Astrocyte of the cerebellum (primary cell): ENCODE results near the gene MT1M.

Experiments used
- DNase-seq: peaks from one replicate; pipeline ENCODE4 v3.0.0-alpha.2; 2011; ENCODE audit warnings: low read depth
- H3K4me3 ChIP-seq: 2 replicates; pipeline ENCODE4 v1.5.1; 2011; ENCODE audit warnings: mild to moderate bottlenecking, low read depth, low read length, moderate library complexity
- in situ Hi-C: cut with HindIII; loops from 2 replicates; pipeline ENCODE4 v1.10.0; 2017; ENCODE audit warnings: low sequenced_read_pairs
- TF ChIP-seq, protein P1 (sequence below): IDR thresholded peaks from 2 replicates; pipeline ENCODE4 v1.5.1; 2012; ENCODE audit warnings: low read length, low read depth, moderate library complexity, mild to moderate bottlenecking; ENCODE audit errors: missing control alignments

The MT1M gene

DNA sequence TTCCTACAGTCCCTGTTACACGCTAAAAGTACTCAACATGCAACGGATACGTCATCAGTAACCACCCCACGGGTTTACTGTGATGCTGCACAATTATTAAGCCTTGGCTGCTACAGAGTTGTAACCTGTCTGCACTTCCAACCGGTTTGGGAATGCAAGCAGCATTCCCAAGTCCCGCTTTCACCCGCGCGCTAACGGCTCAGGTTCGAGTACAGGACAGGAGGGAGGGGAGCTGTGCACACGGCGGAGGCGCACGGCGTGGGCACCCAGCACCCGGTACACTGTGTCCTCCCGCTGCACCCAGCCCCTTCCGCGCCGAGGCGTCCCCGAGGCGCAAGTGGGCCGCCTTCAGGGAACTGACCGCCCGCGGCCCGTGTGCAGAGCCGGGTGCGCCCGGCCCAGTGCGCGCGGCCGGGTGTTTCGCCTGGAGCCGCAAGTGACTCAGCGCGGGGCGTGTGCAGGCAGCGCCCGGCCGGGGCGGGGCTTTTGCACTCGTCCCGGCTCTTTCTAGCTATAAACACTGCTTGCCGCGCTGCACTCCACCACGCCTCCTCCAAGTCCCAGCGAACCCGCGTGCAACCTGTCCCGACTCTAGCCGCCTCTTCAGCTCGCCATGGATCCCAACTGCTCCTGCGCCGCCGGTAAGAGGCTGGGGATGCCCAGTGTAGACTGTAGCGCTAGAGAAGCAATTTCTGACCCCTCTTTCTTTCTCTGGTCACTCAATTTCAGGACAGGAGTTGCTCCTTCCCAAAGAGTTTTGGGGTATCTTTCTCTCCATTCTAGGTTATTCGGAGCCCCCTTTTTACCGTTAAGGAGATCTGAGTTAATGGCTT, 24.2 kb upstream of the MT1M start, which contains the start of gene MT2A:
Gene MT2A, plus strand, starts transcription at position 542 of the 833 bp plus-strand sequence. Its CDS starts 72 bp downstream, at position 614.
- in situ Hi-C loops: no loop called here
- DNase-seq: peak; percentile 91
- peak within 1 kb of the TSS; percentile 88 for H3K4me3 ChIP-seq
- TF ChIP-seq, protein P1, sequence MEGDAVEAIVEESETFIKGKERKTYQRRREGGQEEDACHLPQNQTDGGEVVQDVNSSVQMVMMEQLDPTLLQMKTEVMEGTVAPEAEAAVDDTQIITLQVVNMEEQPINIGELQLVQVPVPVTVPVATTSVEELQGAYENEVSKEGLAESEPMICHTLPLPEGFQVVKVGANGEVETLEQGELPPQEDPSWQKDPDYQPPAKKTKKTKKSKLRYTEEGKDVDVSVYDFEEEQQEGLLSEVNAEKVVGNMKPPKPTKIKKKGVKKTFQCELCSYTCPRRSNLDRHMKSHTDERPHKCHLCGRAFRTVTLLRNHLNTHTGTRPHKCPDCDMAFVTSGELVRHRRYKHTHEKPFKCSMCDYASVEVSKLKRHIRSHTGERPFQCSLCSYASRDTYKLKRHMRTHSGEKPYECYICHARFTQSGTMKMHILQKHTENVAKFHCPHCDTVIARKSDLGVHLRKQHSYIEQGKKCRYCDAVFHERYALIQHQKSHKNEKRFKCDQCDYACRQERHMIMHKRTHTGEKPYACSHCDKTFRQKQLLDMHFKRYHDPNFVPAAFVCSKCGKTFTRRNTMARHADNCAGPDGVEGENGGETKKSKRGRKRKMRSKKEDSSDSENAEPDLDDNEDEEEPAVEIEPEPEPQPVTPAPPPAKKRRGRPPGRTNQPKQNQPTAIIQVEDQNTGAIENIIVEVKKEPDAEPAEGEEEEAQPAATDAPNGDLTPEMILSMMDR: no peak

DNA sequence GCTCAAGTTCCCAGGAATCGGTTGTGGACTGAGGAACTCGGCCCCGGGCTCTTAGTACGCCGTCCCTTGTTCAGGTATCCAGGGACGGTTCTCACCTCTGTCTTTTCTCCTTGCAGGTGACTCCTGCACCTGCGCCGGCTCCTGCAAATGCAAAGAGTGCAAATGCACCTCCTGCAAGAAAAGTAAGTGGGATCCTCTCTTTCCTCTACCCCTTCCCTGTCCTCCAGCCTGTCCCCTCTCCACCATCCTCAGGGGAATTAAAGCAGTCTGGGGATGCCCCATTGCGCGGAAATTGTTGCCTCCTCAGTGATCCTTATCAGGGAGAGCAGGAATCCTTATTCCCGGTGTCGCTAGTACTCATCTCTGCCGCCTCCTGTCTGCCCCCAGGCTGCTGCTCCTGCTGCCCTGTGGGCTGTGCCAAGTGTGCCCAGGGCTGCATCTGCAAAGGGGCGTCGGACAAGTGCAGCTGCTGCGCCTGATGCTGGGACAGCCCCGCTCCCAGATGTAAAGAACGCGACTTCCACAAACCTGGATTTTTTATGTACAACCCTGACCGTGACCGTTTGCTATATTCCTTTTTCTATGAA, 23.5 kb upstream of the MT1M start:
- H3K4me3 ChIP-seq: peak overlapping the region; percentile 88
- no peak for DNase-seq
- in situ Hi-C loops: no loop called here
- TF ChIP-seq, protein P1: no peak

DNA sequence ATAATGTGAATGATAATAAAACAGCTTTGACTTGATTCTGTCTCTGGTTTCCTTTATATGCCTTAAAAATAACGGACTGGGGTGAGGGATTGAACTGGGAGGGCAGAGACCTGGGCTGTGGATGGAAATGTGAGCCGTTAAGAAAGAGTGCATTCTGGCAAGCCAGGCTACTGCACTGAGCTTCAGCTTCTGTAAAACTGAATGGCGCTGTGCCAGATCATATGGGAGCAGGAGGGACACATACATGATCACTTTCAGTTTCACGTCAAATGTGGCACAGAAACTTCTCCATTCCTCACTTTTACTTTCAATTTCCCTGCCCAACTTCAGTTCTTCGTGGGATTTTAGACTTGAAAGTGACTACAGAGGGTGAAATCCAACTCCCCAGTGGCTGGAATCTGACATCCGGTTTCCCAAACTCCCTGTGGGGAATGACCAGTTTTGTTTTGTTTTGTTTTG, 23.0 kb upstream of the MT1M start:
- TF ChIP-seq, protein P1: no peak
- in situ Hi-C loops: no loop called here
- H3K4me3 ChIP-seq: peak overlapping the region; percentile 88
- DNase-seq: peak; percentile 87

DNA sequence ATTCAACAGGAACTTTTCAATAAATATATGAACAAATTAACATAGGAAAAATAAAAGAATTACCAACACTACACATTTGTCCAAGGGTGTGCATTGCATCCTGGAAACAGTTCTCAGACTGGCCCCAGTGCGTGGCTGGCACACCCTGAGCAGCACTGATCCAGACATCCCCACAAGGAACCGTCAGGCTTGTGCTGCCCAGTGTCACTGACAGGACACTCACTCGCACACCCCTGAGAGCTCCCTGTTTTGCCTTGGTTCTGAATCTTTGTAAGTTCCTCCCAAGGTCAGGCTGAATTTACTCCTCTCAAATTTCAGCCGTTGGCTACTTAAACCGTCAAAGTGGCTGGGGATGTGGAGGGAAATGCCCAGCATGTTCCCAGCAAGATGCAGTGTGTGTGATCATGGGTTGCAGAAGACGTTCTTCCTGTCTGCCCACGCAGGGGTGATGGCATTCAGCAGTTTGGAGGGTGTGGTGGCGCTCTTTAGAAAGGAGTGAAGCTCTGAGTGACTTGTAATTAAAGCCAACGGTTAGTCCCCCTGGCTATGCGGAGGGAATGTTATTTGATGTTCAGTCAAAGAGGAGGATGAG, 22.3 kb upstream of the MT1M start:
- peak; percentile 60 for DNase-seq
- peak overlapping the region; percentile 88 for H3K4me3 ChIP-seq
- in situ Hi-C loops: no loop called here
- TF ChIP-seq, protein P1: no peak

DNA sequence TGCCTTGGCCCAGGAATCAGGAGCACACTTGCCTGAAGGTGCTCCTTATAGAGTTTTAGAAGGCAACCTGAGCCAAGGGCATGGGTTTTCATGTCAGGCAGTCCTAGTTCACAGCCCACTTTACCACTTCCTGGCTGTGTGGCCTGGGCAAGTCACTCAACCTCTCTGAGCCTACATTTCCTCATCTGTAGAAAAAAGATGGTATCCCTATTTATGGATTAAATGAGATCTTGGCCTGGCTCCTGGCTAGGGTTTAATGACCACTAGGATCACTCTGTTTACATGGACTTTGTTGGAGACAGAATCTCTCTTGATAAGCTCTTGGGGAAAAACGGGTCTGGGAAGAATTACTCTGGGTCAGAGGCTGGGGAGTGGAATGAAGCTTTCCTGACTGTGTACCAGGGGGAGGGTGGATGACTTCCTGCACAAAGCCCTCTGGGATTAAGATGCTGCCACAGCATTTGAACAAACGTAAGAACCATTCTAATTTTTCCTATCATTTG, 21.8 kb upstream of the MT1M start:
- peak overlapping the region; percentile 88 for H3K4me3 ChIP-seq

More for the DNA sequence above, 21.8 kb upstream of the MT1M start:
- DNase-seq: no peak
- TF ChIP-seq, protein P1: no peak
- in situ Hi-C loops: no loop called here
